H1 (cell line): Measurements from ENCODE around the gene TWIST2. TPM values are rescaled to one million over a fixed set of nuclear protein-coding genes. Genes with fewer than 3 reads are reported as not detected.

ENCODE experiments used
- NANOG ChIP-seq: IDR thresholded peaks from 2 replicates; pipeline ENCODE4 v1.6.1; 2011; ENCODE audit warnings: low read length, low read depth, mild to moderate bottlenecking, inconsistent platforms; ENCODE audit not compliant: insufficient read depth, poor library complexity, severe bottlenecking
- TBP ChIP-seq: IDR thresholded peaks from 2 replicates; pipeline ENCODE4 v1.6.1; 2011; ENCODE audit warnings: low read depth, low read length, improper control_type of control experiment
- polyA plus RNA-seq, 7 experiments: library from polyadenylated mRNA; depleted of rRNA in 3 of 7; stranded (reverse) in 5 of 7; unstranded in 2 of 7; fragments of >200 nt in 5 of 7; fragments of 200-250 nt in 2 of 7; gene quantifications; 1 replicate in 5 of 7; 2 replicates in 1 of 7; 4 replicates in 1 of 7; pipeline versions ENCODE4 v1.2.1 to v1.2.3, GENCODE V29; 2011 to 2013; ENCODE audit warnings: missing spikeins in 2 of 7, mixed read lengths in 2 of 7
- total RNA-seq: library from RNA; stranded (reverse); fragmentation: NEBNext Ultra II Directional; extraction: Animal tissue kit (Norgen Biotek cat#: 25700); gene quantifications from 2 replicates; pipeline ENCODE4 v1.2.1, GENCODE V29; 2021

TWIST2 gene
- total and polyA plus RNA-seq, 2 of the 8 experiments (the other 6 are each of a cell fraction or from before 2014, with no cell fraction given) = 2.6 to 4.3 TPM

GRCh38 chr2:238936162-238937052 is 88.5 kb downstream of the TWIST2 start (continued):
- TF ChIP-seq TBP (no peak), NANOG (no peak)
